Measurements from ENCODE around the gene KBTBD12.

GRCh38 chr3:127899200-127899599, 15.8 kb upstream of the KBTBD12 start:
- TF ChIP-seq POLR2A (IDR thresholded peaks at IDR 0.05; ENCODE audit: low read depth, low read length) (no peak), POLR2AphosphoS5 (IDR thresholded peaks at IDR 0.05; ENCODE audit: low read depth, low read length) (no peak)

All from GM12892 (cell line).